ENCODE measurements around the gene MAN1C1.
A peak's percentile ranks its signal among the peaks of the same experiment; 100 is the strongest.
"Not testable (repeated sequence)": the region's sequence is repeated elsewhere in the genome, so short reads cannot be mapped to it uniquely, and the experiment has no call there.

The MAN1C1 gene

DNA sequence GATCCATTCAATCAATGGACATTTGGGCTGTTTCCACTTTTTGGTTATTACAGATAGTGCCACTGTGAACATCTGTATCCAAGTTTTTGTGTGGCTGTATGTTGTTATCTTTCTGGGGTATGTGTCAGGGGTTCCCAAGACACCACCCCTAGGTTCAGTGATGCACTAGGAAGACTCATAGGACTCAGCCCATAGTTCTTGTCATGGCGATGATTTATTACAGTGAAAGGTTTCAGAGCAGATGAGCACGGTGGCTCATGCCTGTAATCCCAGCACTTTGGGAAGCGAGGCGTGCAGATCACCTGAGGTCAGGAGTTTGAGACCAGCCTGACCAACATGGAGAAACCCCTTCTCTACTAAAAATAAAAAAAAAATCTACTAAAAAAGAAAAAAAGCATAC lies 64.1 kb downstream of the MAN1C1 start:
- no peak for DNase-seq (ENCODE audit: low spot score)

GRCh38 chr1:25682059-25682601 lies 65.5 kb downstream of the MAN1C1 start:
- no peak for DNase-seq (ENCODE audit: low spot score)

- DNase-seq (ENCODE audit: low spot score) = no peak
These were observed 66.6 kb downstream of the MAN1C1 start for GRCh38 chr1:25683177-25683576.

DNA sequence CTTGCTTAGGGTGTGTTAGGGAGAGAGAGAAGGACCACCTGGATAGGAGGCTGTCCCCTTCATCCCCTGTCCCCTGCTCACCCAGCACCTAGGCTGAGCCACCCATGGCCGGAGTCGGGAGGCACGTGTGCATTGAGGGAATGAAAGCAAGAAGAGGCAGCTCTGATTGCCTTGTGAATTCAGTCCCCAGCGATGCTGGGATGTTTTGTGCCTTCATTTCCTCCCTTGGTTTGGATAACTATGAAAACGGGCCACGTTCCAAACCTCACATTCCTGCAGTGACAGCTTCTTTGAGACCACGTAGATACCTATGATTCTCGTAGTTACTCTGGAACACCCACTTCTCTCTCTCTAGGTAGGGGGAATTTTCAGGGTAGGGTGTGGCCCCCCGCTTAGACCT lies 67.1 kb downstream of the MAN1C1 start:
- peak; percentile 17 for DNase-seq (ENCODE audit: low spot score)

DNA sequence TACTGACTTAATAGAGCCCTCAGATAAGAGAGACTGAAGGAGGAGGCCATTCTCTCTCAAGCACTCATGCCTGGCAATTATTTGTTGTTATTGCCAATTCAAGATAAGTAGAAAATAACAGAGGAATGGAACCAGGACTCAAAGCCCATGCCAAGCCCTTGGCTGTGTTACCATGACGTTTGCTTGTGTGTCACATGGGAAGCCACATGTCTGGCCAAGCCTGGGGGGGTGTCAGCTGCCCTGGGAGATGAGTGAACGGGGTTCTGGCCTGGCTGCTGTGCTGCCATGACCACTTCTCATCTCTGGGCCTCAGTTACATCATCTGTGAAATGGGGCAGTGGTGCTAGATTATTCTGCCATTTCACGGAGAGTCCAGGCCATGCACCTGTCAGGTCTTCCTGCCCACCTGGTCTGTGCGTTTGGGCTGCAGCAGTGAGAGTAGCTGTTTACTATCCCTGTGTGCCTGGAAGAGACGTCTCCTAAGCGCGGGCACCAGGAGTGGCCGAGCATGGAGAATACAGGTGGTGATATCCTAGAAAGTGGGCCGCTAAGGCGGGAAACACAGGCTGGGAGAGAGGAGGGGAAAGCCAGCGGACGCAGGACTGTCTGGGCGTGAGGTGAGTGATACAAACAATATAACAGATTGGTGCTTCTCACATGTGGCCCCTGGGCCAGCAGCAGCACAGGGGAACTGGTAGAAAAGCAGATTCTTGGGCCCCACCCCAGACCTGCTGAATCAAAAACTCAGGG lies 67.8 kb downstream of the MAN1C1 start:
- DNase-seq (ENCODE audit: low spot score) = no peak

GRCh38 chr1:25685211-25685750 lies 68.7 kb downstream of the MAN1C1 start:
- DNase-seq (ENCODE audit: low spot score) = no peak

GRCh38 chr1:25685938-25686665 lies 69.5 kb downstream of the MAN1C1 start:
- no peak for DNase-seq (ENCODE audit: low spot score)

- DNase-seq (ENCODE audit: low spot score) = no peak
These were observed 70.8 kb downstream of the MAN1C1 start for GRCh38 chr1:25687221-25688017.

GRCh38 chr1:25688390-25689119 lies 72.0 kb downstream of the MAN1C1 start:
- peak; percentile 60 for DNase-seq (ENCODE audit: low spot score)

DNA sequence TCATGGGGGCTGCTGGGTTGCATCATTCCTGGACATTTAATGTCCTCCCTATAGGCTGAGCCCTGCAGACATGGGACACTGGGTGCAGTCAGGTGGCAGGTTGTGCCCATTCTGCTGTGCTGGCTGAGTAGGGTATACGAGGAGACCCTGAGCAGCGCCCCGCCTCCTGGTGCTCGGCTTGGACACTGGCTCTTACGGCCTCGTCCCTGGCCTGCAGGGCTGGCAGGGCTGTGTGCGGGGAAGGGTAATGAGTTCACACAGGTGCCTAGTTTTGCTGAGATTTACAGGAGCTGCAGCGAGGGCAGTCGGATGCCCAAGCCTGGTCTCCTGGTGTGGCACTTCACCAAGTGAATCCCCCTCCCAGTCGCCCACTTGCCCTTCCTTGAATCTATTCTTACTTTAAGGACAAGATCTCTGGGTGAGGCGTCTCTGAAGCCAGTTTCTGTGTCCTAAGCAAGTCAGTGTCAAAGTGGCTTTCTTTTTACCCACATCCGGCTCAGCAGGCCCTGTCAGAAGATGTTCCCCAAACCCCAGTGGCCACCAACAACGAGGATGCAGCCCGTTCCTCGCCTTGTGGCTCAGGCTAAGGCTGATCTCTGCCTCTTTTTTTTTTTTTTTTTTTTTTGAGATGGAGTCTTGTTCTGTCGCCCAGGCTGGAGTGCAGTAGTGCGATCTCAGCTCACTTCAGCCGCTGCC lies 73.2 kb downstream of the MAN1C1 start:
- DNase-seq (ENCODE audit: low spot score) = no peak

DNA sequence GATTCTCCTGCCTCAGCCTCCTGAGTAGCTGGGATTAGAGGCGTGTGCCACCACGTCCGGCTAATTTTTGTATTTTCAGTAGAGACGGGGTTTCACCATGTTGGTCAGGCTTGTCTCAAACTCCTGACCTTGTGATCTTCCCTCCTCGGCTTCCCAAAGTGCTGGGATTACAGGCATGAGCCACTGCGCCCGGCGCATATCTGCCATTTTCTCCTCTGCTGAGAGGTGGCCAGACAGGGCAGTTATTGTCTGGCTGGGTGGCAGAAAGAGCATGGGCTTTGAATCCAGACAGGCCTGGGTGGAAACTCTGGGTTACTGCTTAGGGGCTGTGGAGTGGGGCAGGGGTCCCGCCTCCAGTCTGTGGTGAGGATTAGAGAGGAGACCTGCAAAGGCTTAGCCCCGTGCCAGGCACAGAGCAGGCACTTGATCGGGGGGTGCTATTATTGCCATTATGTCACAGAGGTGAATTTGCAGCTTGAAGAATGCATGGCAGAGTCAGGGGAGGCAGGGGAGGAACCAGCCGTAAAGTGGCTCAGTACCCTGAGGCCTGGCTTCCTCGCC lies 73.9 kb downstream of the MAN1C1 start:
- no peak for DNase-seq (ENCODE audit: low spot score)

DNA sequence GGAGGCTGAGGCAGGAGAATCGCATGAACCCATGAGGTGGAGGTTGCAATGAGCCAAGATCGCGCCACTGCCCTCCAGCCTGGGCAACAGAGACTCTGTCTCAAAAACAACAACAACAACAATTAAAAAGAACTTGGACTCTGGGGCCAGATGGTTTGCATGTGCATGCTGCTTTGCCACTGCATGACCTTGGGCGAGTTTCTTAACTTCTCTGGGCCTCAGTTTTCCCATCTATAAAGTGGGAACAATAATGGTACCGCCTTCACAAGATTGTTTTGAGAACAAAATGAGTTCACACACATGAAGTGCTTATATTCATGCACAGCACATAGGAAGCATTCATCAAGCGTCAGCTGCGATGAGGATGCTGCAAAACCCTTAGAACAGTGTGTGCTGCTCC lies 74.6 kb downstream of the MAN1C1 start:
- no peak for DNase-seq (ENCODE audit: low spot score)

GRCh38 chr1:25692560-25692959 lies 76.0 kb downstream of the MAN1C1 start:
- DNase-seq (ENCODE audit: low spot score) = no peak

GRCh38 chr1:25694167-25695007 lies 77.8 kb downstream of the MAN1C1 start:
- peak; percentile 65 for DNase-seq (ENCODE audit: low spot score)

DNA sequence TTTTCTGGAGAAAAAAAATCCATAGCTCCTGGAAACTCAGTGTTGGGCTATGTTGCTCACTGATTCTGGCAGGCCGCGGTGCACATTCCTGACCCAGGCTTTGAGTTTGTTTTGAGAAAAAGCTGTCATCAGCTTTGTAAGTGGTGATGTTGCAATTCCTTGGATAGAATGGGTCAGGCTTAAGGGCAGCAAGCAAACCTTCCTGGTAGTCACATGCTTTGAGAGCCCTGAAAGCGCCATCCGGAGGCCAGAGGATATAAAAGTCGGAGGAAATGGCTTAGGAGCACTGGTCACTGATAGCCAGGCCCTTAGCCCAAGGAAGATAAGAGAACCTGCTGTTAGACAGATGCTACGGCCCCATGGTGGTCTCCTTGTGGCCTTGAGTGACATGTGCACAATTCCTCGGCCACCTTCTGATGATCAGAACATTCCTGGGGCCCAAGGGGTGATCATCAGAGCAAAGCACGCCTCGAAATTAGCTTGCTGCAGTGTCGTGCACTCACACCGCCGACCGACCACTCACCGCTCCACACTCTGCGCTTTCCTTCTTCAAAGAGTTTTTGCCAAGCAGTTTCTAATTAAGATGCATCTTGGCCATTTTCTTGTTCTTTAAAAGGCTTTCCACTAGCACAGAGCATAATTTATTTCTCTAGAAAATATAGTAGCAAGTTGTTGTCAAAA lies 78.6 kb downstream of the MAN1C1 start:
- DNase-seq (ENCODE audit: low spot score) = peak; percentile 88

DNA sequence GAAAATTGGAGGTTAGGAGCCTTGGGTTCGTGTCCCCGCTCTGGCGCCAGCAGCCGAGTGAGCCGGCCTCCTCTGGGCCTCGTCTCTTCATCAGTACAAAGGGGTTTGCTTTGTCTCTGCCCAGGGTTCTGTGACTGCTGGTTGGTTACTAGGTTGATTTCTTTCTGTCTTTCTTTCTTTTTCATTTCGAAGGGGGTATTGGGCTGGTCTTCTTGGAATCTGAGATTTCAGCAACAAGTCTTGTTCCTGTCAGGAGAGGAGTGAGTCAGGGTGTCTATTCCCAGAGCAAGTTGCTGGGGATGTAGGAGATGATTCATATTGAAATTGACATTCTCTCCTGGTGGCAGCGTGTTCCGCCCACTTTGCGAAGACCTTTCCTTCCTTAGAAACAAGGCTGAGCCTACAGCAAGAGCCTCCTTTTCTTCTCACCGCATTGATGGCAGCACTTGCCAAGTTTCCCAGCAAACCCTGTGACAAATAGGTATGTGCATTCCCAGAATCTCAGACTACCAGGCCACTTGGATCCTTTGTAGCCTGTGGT lies 79.2 kb downstream of the MAN1C1 start:
- peak; percentile 87 for DNase-seq (ENCODE audit: low spot score)

- DNase-seq (ENCODE audit: low spot score) = not testable (repeated sequence)
These were observed 80.1 kb downstream of the MAN1C1 start for GRCh38 chr1:25696643-25697042.

GRCh38 chr1:25697435-25698217 lies 81.0 kb downstream of the MAN1C1 start:
- DNase-seq (ENCODE audit: low spot score) = no peak
